Umbilical cord (tissue), 2 donors: ENCODE measurements around the gene SLC30A2. TPM values are rescaled to one million over a fixed set of nuclear protein-coding genes. Genes with fewer than 3 reads are reported as not detected.

ENCODE experiments used
- DNase-seq: peaks from one replicate; pipeline ENCODE4 v3.0.0-alpha.2; 2015; ENCODE audit warnings: low spot score
- total RNA-seq: library from RNA; depleted of rRNA; stranded (reverse); fragments of >200 nt; gene quantifications from one replicate; pipeline ENCODE4 v1.2.3, GENCODE V29; 2014; ENCODE audit warnings: low replicate concordance; ENCODE audit not compliant: insufficient read depth

Gene SLC30A2
- total RNA-seq, 1 donor from 2014 or later = 1.2 TPM

DNA sequence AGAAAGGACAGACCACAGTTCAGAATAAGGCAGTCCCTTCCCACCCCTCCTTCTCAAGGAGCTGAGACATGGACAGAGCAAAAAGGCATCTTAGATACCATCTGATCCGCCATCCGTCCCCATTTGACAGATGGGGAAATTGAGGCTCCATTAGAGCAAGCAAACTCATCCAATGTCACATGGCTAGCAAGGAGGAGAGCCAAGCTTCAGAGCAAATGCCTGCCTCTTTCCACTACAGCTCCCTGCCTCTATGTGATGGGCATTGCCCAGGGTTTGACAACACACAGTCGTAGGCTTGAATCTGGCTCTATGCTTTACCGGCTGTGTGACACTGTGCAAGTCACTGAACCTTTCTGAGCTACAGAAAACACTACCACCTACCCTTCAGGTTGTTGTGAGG is 3.9 kb downstream of the SLC30A2 start:
- no peak for DNase-seq

DNA sequence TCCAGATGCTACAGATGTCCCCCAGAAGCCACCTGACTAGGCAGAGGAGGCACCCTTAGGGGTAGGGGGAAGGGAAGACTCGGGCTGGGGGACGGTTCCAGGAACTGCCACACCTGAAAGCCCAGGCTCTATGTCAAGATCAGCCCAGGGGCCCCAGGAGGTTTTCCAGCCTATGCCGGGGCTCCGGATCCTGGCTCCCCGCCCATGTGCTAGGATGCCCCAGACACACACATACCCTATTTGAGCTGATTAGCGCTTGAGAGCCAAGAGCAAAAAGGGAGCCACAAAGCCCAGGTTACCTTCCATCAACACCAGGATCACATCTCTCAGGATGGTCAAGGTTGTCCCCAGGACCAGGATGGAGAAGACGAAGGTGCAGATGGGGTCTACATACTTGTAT is 4.5 kb downstream of the SLC30A2 start:
- no peak for DNase-seq

DNA sequence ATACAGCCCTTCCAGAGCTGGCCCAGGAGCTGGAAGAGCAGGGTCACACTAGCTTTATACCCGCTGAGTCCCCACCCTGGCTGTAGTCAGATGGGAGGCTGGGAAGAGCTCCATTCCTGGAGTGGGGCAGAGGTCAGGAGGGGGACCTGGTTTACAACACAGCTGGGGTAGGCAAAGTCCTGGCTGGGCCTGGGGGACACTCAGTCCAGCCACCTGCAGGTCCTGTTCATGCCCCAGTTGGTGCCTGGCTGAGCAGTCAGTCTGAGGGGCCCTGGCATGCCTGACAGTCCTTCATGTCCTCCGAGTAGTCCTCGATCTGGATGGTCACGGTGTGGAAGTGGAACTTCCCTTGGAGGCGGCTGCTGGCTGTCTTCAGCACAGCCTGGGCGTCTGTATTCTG is 7.0 kb downstream of the SLC30A2 start:
- no peak for DNase-seq

DNA sequence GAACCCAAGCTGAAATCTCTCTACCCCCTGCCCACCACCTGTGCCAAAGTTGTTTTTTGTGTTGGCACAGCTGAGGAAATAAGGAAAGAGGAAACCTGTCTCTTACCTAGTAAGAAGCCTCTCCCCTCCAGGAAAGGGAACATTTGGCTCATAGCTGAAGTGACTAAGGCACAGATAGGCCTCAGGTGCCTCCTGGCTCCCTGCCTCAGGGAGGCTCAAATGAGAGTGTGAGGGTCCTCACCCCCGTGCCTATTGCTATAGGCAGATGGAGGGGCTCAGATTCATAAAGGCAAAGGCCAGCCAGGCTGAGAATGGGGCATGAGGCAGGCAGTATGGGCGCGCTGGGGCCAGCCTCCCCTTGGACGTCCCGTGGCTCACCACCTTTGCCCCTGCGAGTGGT is 7.4 kb downstream of the SLC30A2 start:
- DNase-seq = no peak

DNA sequence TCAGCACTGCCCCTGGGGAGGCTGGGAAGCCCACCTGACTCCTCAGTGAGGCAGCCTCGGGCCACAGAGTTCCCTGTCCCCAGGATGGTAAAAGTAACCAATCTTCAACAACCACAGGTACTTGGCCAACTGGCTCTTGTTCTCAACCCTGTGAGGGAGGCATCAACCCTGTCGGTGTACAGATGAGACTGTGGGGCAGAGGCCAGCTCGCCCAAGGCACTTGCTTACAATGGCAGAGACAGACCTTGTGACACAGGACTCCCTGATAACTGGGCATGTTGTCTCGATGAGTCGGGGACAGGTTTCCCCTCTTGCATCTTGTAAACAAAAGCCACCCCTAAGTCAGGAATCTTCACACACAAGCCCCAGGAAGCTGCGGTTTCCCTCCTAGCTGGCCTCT is 8.0 kb downstream of the SLC30A2 start:
- DNase-seq = no peak

DNA sequence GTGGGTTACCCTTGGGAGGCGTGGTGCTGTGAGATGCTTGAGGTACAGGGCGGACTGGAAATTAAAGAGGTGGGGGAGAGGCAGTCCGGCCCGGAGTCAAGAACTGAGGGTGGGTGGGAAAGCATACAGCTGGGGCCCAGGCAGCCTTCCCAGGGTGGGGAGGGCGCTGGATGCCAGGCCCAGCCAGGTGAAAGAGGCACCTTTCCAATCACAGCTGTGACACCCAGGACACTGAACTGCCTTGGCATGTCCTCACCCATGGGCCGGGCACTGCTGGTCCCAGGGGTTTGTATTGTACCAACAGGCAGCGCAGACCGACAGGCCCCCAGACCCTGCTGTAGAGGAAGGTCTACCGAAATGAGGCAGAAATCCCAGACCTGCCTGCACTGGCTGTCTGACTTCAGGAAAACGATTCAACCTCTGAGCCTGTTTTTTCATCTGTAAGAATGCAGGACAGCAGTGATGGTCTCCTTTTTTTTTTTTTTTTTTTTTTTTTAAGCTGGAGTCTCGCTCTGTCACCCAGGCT is 9.1 kb downstream of the SLC30A2 start:
- no peak for DNase-seq

DNA sequence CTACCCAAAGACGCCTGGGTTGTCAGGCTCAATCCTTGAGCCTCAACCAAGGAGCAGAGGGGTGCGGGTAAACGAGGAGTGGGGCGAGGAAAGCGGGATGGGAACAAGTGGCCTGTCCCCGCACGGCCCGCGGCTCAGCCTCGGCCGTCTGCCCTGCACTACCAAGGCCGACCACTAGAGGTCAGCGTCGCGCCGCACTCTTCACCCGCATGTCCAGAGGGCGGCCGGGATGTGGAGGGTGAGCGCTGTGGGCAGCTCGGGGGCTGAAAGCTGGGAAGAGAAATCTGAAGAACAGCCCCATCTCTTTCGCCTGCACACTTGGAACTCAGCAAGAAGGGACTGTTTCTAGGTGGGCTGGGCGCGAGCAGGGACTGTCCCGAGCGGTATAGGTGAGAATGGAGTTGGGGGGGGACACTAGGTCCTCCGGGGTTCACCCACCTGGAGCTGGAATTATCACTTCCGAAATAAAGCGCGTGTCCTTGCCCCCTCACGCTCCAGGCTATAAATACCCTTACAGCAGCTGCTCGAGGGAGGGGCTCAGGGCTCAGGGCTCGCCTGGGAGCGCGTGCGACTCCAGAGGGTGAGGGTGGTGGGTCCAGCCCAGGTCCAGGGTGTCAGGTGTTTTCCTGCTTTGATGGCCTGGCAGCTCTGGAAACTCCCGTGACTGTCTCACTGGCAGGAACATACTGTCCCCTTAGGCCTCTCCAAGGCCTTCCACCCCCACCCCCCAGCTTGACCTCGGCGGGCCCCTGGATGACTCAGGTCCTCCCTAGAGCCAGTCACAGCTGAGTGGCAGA is 9.8 kb downstream of the SLC30A2 start:
- peak; percentile 80 for DNase-seq

DNA sequence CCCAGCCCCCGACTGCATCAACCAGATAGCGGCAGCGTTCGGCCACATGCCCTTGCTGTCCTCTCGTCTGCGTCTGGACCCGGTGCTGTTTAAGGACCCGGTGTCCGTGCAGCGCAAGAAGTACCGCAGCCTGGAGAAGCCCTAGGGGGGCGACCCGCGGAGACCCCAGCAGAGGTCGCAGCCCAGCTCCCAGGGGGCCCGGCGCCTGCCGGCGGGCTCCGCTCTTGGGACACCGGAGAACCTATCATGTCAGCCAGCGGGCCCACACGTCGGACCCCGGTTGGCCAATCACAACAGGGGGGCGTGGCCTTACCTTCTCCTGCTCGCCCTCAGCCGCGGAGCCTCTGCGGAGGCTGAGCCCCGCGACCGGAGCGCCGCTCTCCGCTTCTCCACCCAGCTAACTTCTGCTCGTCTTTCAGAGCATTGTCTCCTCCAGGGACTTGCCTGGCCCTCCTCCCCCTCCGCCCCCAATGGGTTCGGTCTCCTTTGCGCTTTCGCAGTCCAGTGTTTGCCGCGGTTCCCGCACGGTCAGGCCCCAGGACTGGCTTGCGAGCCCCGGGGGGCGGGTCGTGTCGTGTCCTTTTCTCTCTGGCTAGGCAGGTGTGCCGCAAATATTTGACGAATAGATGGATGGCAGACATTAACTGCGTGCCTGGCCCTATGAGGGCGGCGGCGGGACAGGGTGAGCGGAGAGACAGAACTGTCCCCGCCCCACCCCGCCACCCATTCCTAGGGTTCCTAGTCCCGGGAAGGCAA is 10.5 kb downstream of the SLC30A2 start:
- DNase-seq = peak; percentile 95

DNA sequence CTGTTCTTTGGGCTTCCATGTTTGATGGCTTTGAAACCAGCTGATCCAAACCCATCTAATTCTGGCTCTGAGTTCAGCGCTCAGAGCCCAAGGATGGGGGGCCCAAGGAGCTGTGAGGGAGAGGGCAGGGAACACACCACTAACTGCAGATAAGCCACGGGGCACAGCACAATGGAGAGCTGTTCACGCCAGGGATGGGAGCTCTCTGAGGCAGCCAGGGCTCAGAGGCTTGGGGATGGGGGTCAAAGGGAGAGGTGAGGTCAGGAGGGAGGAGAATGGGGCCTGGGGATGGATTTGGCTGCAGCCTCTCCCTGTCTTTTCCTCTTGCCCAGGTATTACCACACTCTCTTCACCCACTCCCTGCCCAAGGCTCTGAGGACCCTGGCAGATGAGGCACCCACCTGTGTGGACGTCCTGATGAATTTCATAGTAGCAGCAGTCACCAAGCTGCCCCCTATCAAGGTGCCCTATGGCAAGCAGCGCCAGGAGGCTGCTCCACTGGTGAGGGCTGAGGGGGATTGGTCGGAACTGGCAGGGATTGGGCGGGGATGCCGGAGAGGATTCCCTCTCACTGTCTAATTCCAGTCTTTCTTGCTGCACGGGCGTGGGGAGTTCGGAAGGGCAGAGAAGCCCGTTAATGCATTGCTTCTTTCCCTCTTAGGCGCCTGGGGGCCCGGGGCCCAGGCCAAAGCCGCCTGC is 11.3 kb downstream of the SLC30A2 start:
- DNase-seq = no peak

DNA sequence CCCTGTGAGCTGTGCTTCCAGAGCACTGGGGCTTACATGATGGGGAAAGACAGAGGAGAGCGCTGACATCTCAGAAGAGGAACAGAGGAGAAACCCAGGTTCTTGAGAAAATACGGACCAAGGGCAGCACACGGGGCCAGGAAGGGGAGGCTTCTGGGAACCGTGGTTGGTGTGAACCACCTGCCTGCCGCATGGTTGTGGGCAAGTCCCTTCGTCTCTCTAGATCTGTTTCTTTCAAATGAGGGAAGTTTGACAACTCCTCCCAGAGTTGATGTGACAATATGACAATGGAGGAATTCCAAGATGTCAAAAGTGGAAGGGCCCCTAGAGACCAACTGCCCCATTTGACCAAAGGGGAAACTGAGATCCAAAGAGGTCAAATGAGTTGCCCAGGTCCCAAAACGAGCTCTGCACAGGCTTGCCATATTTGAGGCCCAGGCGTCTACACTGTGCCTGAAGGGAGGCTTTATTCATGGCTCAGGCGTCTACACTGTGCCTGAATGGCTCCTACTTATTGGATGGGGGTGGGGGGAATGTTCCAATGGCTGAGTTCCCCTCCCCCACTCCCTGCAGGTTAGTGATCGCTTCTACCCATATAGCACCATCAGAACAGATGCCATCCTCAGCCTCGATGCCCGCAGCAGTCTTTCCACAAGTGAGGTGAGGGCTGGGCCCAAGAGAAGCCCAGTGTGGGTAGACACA is 13.1 kb downstream of the SLC30A2 start:
- DNase-seq = no peak

DNA sequence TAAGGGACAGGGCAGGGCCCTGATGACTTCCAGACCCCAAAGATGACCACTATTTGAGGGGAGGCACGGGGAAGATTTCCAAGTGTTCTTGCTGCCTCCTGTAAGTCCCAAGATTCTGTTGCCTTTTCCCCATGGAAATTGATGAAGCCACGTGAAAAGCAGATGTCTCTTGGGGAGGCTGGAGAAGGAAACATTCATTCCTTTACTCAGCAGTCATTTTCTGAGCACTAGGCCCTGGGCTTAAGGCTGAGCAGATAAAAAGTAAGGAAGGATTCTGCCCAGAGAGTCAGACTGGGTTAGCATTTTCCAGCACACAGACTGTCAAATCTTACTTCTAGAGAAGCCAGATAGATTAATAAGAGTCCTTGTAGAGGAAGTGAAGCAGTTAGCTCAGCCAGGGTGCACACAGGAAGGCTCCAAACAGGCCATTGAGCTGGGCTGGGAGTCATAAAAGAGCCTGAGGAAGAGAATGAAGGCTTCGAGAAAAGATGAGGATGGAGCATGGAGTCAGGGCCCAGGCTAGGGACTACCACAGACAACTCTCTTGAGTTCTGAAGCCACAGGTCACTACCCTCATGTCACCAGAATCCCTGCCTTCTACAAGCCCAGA is 14.2 kb downstream of the SLC30A2 start:
- peak; percentile 98 for DNase-seq

DNA sequence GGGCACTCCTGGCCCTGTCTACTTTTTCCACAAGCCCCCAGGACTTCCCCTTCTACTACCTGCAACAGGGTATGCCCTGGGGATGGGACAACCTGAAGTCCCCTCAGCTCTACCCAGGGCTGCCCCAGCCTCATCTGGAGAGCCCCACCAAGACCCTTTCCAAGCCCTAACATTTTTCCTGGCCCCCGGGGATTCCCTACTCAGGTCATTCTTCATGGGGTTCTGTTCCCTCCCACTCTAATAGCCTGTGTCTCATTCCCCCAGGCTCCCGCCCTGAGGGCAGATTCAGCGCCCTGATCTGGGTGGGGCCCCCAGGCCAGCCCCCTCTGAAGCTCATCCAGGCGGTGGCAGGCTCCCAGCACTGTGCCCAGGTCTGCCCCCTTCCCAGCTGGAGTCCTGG is 14.7 kb downstream of the SLC30A2 start:
- DNase-seq = no peak

DNA sequence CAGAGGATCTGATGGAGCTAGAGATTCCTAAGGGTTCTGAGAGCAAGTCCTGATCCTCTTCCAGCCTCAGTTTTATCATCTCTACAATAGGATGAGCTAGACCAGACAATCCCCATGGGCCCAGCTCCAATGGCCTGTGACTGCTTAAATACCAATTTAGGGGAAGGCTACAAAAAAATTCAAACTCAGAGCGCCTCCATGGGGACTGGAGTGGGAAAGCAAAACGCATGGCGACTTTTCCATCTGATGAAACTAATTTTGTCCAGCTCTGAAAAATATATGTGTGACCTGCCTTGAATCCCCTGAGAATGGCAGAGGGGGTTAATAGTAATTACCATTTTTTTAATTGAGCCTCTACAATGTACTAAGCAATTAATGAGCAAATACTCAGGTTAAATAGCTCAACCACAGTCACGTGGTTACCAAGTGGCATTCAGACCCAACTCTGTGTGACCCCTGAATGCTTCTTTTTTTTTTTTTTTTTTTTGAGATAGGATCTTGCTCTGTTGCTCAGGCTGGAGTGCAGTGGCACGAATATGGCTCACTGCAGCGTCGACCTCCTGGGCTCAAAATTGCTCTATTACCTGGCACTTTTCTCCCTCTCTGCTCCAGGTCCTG is 15.9 kb downstream of the SLC30A2 start:
- no peak for DNase-seq

DNA sequence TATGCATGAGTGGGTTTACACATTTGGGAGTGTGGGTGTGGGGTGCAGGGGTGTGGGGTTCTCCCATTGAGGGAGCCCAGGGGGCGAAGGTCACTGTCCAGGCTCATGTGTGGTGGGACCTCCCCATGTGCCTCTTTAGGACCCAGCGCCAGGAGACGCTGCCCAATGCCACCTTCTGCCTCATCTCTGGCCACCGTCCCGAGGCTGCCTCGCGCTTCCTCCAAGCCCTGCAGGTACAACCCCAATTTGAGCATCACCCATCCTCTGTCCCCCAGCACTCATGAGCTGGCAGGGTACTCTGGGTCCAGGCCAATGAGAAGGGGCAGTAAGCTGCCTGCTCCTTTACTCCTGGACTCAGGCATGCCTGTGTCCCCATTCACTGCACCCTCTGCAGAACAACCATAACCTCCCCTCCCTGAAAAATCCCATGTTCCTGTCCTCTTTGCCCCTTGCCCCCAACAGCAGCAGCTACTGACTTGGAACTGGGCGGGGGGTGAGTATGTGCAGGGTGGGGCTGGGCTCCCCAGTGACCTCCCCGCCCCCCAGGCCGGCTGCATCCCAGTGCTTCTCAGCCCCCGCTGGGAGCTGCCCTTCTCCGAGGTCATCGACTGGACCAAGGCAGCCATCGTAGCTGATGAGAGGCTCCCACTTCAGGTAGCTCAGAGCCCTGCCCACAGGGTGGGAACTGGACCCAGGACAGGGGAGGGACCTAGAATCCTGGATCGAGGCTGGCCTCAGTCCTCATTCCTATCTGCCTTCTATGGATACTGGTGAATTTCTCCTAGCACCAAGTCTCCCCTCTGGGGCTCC is 16.7 kb downstream of the SLC30A2 start:
- no peak for DNase-seq

DNA sequence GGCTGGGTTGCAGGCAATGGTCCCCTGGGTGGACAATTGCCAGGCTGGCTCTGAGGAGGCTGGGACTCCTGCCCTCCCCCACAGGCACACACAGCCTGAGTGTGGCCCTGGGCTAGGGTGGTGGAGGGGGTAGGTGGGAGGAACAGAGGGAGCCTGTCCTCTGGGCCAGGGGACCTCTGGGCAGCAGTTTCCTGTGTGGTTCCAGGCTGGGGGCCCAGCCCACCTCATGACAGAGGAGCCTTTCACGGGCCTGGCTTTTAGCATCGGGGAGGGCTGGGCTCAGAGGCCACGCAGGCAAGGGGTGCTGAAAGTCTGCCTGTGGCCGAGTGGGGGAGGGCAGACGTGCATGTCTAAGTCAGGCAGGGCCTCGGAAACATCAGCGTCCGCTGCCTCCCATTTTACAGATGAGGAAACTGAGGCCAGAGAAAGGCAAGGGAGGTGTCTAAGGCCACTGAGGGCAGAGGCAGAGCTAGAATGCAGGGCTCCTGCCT is 17.4 kb downstream of the SLC30A2 start:
- DNase-seq = no peak

DNA sequence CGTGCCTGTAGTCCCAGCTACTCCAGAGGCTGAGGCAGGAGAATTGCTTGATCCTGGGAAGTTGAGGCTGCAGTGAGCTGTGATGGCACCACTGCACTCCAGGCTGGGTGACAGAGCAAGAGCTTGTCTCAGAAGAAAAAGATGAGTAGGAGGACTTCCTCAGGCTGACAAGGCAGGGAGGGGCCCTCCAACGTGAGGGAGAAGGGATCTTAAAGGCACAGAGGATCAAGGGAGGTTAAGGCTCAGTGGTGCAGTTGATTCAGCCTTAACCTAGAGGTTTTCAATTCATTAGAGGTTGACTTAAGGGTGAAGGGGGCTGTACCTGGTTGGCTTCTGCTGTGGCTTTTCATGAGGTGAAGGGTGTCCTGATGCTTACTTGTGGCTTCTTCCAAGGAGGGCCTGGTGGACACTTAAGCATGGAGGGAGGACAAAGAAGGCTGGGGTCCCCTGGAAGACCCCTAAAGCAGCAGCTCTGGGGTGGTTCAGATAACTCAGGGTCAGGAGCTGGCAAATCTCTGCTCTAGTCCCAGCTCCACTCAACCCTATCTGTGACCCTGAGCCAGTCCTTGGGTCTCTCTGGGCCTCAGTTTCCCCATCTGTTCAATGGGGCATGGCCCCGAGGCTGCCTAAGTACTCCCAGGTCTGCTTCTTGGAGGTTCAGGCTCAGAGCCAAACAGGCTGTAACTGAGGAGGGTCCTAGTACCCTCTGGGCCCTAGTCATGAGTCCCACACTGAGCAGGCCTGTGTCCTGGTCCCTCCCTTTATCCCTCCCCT is 18.0 kb downstream of the SLC30A2 start:
- no peak for DNase-seq

DNA sequence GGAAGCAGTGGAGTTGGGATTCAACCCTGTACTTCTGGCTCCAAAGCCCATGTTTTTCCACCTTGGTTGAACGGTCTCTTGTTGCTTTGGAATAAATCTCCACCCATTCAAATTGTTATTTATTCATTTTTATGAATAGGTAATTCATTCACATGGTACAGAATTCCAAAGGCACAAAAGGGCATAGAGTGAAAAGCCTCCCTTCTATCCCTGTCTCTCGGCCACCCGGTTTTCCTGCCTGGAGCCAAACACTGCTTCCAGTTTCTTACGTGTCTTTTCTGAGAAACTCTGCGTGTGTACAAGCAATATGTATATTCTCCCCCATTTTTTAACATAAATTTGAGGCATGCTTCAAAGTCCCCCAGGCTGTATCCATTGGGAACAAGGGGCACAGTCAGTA is 20.4 kb downstream of the SLC30A2 start:
- DNase-seq = no peak

DNA sequence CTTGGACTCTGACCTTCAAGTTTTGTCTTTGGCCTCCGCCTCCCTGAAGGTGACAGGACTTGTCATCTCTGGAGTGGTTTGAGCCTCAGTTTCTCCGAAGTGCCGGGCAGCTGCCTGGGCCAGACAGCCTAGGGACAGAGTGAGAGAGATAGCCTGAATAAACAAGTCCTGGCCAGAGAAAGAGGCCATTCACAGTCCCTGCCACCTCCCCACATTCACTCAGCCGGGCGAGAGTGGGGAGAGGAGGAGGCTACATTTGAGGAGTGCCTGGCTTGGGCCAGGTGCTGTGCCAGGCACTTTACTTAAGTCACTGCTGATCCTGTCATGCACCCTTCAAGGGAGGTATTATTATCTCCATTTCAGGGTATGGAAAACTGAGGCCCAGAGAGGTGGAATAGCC is 20.9 kb downstream of the SLC30A2 start:
- DNase-seq = no peak

DNA sequence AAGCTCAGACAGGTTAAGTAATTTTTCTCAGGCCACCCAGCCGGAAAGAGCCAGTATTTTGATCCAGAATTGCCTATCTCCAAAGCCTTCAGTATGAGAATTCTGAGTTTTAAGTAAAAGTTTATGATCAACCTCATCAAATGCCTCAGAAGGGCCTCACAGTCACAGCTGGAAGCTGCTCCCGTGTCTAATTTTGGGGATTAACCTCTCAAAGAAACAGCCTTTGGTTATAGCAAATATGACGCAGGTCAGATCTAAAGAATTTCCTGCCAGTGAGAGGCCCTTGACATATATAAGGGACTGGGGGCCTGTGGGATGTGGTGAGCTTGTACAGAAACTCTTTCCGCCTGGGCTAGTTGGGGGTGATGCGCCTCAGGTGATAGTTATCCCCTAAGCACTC is 22.1 kb downstream of the SLC30A2 start:
- DNase-seq = no peak
